Measurements from ENCODE around the gene DENND5A. TPM values are rescaled to one million over a fixed set of nuclear protein-coding genes. Genes with fewer than 3 reads are reported as not detected.

Gene DENND5A
- total and polyA plus RNA-seq, 5 donors from 2014 or later, result 2.2 to 44.3 (median 3.8) TPM

DNA sequence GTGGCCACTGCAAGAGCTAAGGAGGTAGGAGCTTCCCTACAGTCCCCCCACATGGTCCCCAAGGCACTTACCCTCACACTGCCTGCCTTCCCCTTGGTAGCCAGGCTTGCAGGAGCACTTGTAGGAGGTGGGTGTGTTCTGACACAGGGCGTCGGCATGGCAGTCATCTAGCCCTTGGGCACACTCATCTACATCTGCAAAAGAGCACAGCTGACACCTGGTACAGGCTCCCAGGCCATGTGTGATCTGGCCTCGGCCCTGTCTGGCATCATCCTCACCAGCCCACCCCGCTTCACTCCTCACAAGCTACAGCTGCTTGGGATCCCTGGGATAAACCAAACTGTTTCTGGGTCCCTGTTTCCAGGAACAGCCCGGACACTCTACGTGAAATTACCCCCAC is 175.5 kb downstream of the DENND5A start:
- no peak for ATAC-seq (ENCODE audit: low read depth in 2 of 2)
- H3K27ac Mint-ChIP-seq, result no peak overlapping the region

GRCh38 chr11:9089061-9089460 is 176.1 kb downstream of the DENND5A start:
- H3K9me3 ChIP-seq (ENCODE audit: control insufficient read depth in 2 of 2, low read length in 2 of 2), result no peaks in the 10 kb centered on the region
- no peaks in the 10 kb centered on the region for H3K36me3 Mint-ChIP-seq
- H3K4me3 Mint-ChIP-seq, result no peak overlapping the region
- DNase-seq, result no peak
- peaks cover 0 to 11% (median 0%) of the 10 kb centered on the region in 4 donors for H3K4me1 Mint-ChIP-seq
- peaks cover 10% of the 10 kb centered on the region for H3K27me3 ChIP-seq (ENCODE audit: control insufficient read depth, insufficient read depth, low read length)
- H3K4me3 ChIP-seq (ENCODE audit: low read depth, low read length), result no peak overlapping the region
- H3K27me3 Mint-ChIP-seq, result peaks cover 52% of the 10 kb centered on the region
- H3K4me1 ChIP-seq (ENCODE audit: control insufficient read depth, insufficient read depth, low read length, poor library complexity, severe bottlenecking), result no peaks in the 10 kb centered on the region
- no peak overlapping the region for H3K27ac ChIP-seq (ENCODE audit: insufficient read depth, low read length, poor library complexity, severe bottlenecking)
- H3K9me3 Mint-ChIP-seq, result peaks cover 0 to 1% (median 0%) of the 10 kb centered on the region in 7 donors
- no peak overlapping the region for H3K27ac Mint-ChIP-seq
- no peaks in the 10 kb centered on the region for H3K36me3 ChIP-seq (ENCODE audit: control insufficient read depth, insufficient read depth, low read length)
- ATAC-seq (ENCODE audit: low read depth in 2 of 2), result no peak

More for the DNA sequence above, 175.5 kb downstream of the DENND5A start:
- Mint-ChIP-seq H3K9me3 (peaks cover 0 to 1% (median 0%) of the 10 kb centered on the region in 7 donors), H3K4me3 (no peak overlapping the region), H3K4me1 (peaks cover 0 to 11% (median 0%) of the 10 kb centered on the region in 4 donors), H3K36me3 (no peaks in the 10 kb centered on the region), H3K27me3 (peaks cover 54% of the 10 kb centered on the region)
- Histone ChIP-seq H3K4me1 (ENCODE audit: control insufficient read depth, insufficient read depth, low read length, poor library complexity, severe bottlenecking) (no peaks in the 10 kb centered on the region), H3K36me3 (ENCODE audit: control insufficient read depth, insufficient read depth, low read length) (no peaks in the 10 kb centered on the region), H3K27me3 (ENCODE audit: control insufficient read depth, insufficient read depth, low read length) (peaks cover 10% of the 10 kb centered on the region), H3K4me3 (ENCODE audit: low read depth, low read length) (no peak overlapping the region), H3K9me3 (ENCODE audit: control insufficient read depth in 2 of 2, low read length in 2 of 2) (no peaks in the 10 kb centered on the region), H3K27ac (ENCODE audit: insufficient read depth, low read length, poor library complexity, severe bottlenecking) (no peak overlapping the region)
- no peak for DNase-seq

Other genes with a start within 250 kb of the DENND5A start
- gene SCUBE2, start 173.8 kb downstream of the DENND5A start, total RNA-seq, result not detected
- gene SCUBE2, start 173.8 kb downstream of the DENND5A start, polyA plus RNA-seq, result not detected
- gene TMEM41B, start 49.2 kb upstream of the DENND5A start, total RNA-seq, result 35.5 TPM
- 10 to 100 TPM in 2 of 4 donors, 1 to 10 TPM in 2; 5.0 to 13.6 (median 10.0) TPM for gene TMEM41B, start 49.2 kb upstream of the DENND5A start, polyA plus RNA-seq
- gene IPO7, start 119.3 kb upstream of the DENND5A start, total RNA-seq, result 67.9 TPM
- 1 to 10 TPM; 2.4 to 5.6 (median 4.1) TPM for gene IPO7, start 119.3 kb upstream of the DENND5A start, polyA plus RNA-seq
- gene ZNF143, start 195.7 kb upstream of the DENND5A start, total RNA-seq, result 45.6 TPM
- 10 to 100 TPM; 32.4 to 42.3 (median 36.4) TPM for gene ZNF143, start 195.7 kb upstream of the DENND5A start, polyA plus RNA-seq